Measurements from ENCODE around the gene SLC5A2. TPM values are rescaled to one million over a fixed set of nuclear protein-coding genes. Genes with fewer than 3 reads are reported as not detected.
"Not testable (repeated sequence)": the region's sequence is repeated elsewhere in the genome, so short reads cannot be mapped to it uniquely, and the experiment has no call there.

Gene SLC5A2
- total RNA-seq = not detected
- long read RNA-seq = 0 reads

GRCh38 chr16:31483081-31483480 lies at the start of gene SLC5A2:
Gene SLC5A2, plus strand, starts transcription at chr16:31483123. Its CDS starts 14 bp downstream, at chr16:31483137.
- intact Hi-C loops (cut with micrococcal nuclease) = no loop called here
- DNase-seq = no peak
- no peak for ATAC-seq

GRCh38 chr16:31435341-31436220 lies 47.3 kb upstream of the SLC5A2 start:
- intact Hi-C loops (cut with micrococcal nuclease) = no loop called here
- ATAC-seq (no peak), DNase-seq (no peak)

GRCh38 chr16:31436221-31437045 lies 46.5 kb upstream of the SLC5A2 start:
- DNase-seq (no peak), ATAC-seq (no peak)
- intact Hi-C loops (cut with micrococcal nuclease) = no loop called here

- ATAC-seq (no peak), DNase-seq (no peak)
- intact Hi-C loops (cut with micrococcal nuclease) = no loop called here
These were observed 44.5 kb upstream of the SLC5A2 start for GRCh38 chr16:31438414-31438813.

- DNase-seq; intact Hi-C loops (cut with micrococcal nuclease); ATAC-seq: not testable (repeated sequence)
These were observed 43.9 kb upstream of the SLC5A2 start for GRCh38 chr16:31439023-31439422.

GRCh38 chr16:31439519-31439918 lies 43.4 kb upstream of the SLC5A2 start:
- ATAC-seq = no peak
- DNase-seq = no peak
- intact Hi-C loops (cut with micrococcal nuclease) = no loop called here

- no peak for DNase-seq
These were observed 42.3 kb upstream of the SLC5A2 start for GRCh38 chr16:31440516-31441184.

GRCh38 chr16:31441956-31442355 lies 41.0 kb upstream of the SLC5A2 start:
- DNase-seq (peak; percentile 49), ATAC-seq (no peak)
- intact Hi-C loops (cut with micrococcal nuclease) = loop anchor here (10.0 kb wide), 1 partner anchor 457 kb away; the partner anchor contains the start of gene HSD3B7

More at GRCh38 chr16:31440516-31441184, 42.3 kb upstream of the SLC5A2 start:
- ATAC-seq = no peak
- intact Hi-C loops (cut with micrococcal nuclease) = loop anchor here (10.0 kb wide), 1 partner anchor 456 kb away; the partner anchor contains the start of gene HSD3B7

- DNase-seq, ATAC-seq: not testable (repeated sequence)
- intact Hi-C loops (cut with micrococcal nuclease) = loop anchor here (10.0 kb wide), 1 partner anchor 461 kb away; the partner anchor contains the start of gene HSD3B7
These were observed 37.0 kb upstream of the SLC5A2 start for GRCh38 chr16:31445931-31446330.

GRCh38 chr16:31451201-31451600 lies 31.7 kb upstream of the SLC5A2 start:
- intact Hi-C loops (cut with micrococcal nuclease) = no loop called here
- ATAC-seq (no peak), DNase-seq (no peak)

GRCh38 chr16:31451681-31452351 lies 31.1 kb upstream of the SLC5A2 start:
- intact Hi-C loops (cut with micrococcal nuclease) = no loop called here
- DNase-seq (peak; percentile 62), ATAC-seq (peak; percentile 72)

GRCh38 chr16:31452631-31453106 lies 30.3 kb upstream of the SLC5A2 start:
- intact Hi-C loops (cut with micrococcal nuclease) = no loop called here
- no peak for DNase-seq
- ATAC-seq = peak; percentile 46

- ATAC-seq = peak; percentile 10
- intact Hi-C loops (cut with micrococcal nuclease) = no loop called here
- DNase-seq = peak; percentile 43
These were observed 29.4 kb upstream of the SLC5A2 start for GRCh38 chr16:31453255-31454204.

GRCh38 chr16:31455601-31456314 lies 27.2 kb upstream of the SLC5A2 start:
- no peak for DNase-seq
- intact Hi-C loops (cut with micrococcal nuclease) = no loop called here
- ATAC-seq = no peak

- intact Hi-C loops (cut with micrococcal nuclease) = no loop called here
- DNase-seq (no peak), ATAC-seq (no peak)
These were observed 25.9 kb upstream of the SLC5A2 start for GRCh38 chr16:31456988-31457360.

GRCh38 chr16:31458073-31458843 lies 24.7 kb upstream of the SLC5A2 start:
- ATAC-seq (peak; percentile 0), DNase-seq (peak; percentile 75)
- intact Hi-C loops (cut with micrococcal nuclease) = no loop called here
